GM19351 (cell line): ENCODE measurements around the gene RAET1L.
"Not testable (repeated sequence)": the region's sequence is repeated elsewhere in the genome, so short reads cannot be mapped to it uniquely, and the experiment has no call there.

Source experiments
- ATAC-seq: cut with Tn5 transposase; IDR thresholded peaks from one replicate; pipeline ENCODE4 v1.9.1; 2021; ENCODE audit warnings: mild to moderate bottlenecking, moderate library complexity; ENCODE audit not compliant: unreplicated experiment

RAET1L gene

GRCh38 chr6:150046943-150047342 lies 21.6 kb upstream of the RAET1L start:
- ATAC-seq: no peak

- ATAC-seq: no peak
Measured at GRCh38 chr6:150044621-150045145, 19.4 kb upstream of the RAET1L start.

GRCh38 chr6:150043501-150044412 lies 18.4 kb upstream of the RAET1L start:
- no peak for ATAC-seq

GRCh38 chr6:150043096-150043495 lies 17.8 kb upstream of the RAET1L start:
- no peak for ATAC-seq

- no peak for ATAC-seq
Measured at GRCh38 chr6:150038202-150039062, 13.1 kb upstream of the RAET1L start.

GRCh38 chr6:150037526-150038201 lies 12.3 kb upstream of the RAET1L start:
- ATAC-seq: no peak

- ATAC-seq: no peak
Measured at GRCh38 chr6:150036081-150036480, 10.7 kb upstream of the RAET1L start.

- ATAC-seq: no peak
Measured at GRCh38 chr6:150033207-150033771, 8.0 kb upstream of the RAET1L start.

- no peak for ATAC-seq
Measured at GRCh38 chr6:150032598-150032997, 7.3 kb upstream of the RAET1L start.

GRCh38 chr6:150030611-150031010 lies 5.3 kb upstream of the RAET1L start:
- no peak for ATAC-seq

- ATAC-seq: peak; percentile 59
Measured at GRCh38 chr6:150029749-150030148, 4.4 kb upstream of the RAET1L start.

GRCh38 chr6:150029276-150029675 lies 3.9 kb upstream of the RAET1L start:
- ATAC-seq: no peak

GRCh38 chr6:150028799-150029198 lies 3.5 kb upstream of the RAET1L start:
- no peak for ATAC-seq

- no peak for ATAC-seq
Measured at GRCh38 chr6:150027806-150028565, 2.7 kb upstream of the RAET1L start.

- ATAC-seq: no peak
Measured at GRCh38 chr6:150026976-150027805, 1.9 kb upstream of the RAET1L start.

GRCh38 chr6:150024646-150025155 lies 631 bp downstream of the RAET1L start:
- no peak for ATAC-seq

- not testable (repeated sequence) for ATAC-seq
Measured at GRCh38 chr6:150024021-150024420, 1.3 kb downstream of the RAET1L start.

- not testable (repeated sequence) for ATAC-seq
Measured at GRCh38 chr6:150021870-150022269, 3.5 kb downstream of the RAET1L start.
